ENCODE data around the gene TNK1. TPM values are rescaled to one million over a fixed set of nuclear protein-coding genes. Genes with fewer than 3 reads are reported as not detected.

The TNK1 gene
- total RNA-seq, 1 experiment from 2014 or later = 6.1 TPM

Other genes with a start within 250 kb of the TNK1 start
- 8.3 and 9.2 TPM in 2 replicates for gene ASGR1, start 201.7 kb upstream of the TNK1 start, total RNA-seq (2022)
- 0.98 and 1.8 TPM in 2 replicates for gene DLG4, start 161.3 kb upstream of the TNK1 start, total RNA-seq (2022)
- gene ACADVL, start 161.2 kb upstream of the TNK1 start, total RNA-seq (2022) = 133 and 164 TPM in 2 replicates
- gene DVL2, start 146.6 kb upstream of the TNK1 start, total RNA-seq (2022) = 38.3 and 41.3 TPM in 2 replicates
- 20.5 and 20.6 TPM in 2 replicates for gene PHF23, start 141.6 kb upstream of the TNK1 start, total RNA-seq (2022)
- 129 and 140 TPM in 2 replicates for gene GABARAP, start 138.6 kb upstream of the TNK1 start, total RNA-seq (2022)
- gene CTDNEP1, start 129.4 kb upstream of the TNK1 start, total RNA-seq (2022) = 68.6 and 71.1 TPM in 2 replicates
- gene ELP5, start 128.9 kb upstream of the TNK1 start, total RNA-seq (2022) = 43.2 and 43.3 TPM in 2 replicates
- 111 and 115 TPM in 2 replicates for gene CLDN7, start 118.6 kb upstream of the TNK1 start, total RNA-seq (2022)
- 0.35 and 0.88 TPM in 2 replicates for gene SLC2A4, start 99.4 kb upstream of the TNK1 start, total RNA-seq (2022)
- 21.1 and 27.6 TPM in 2 replicates for gene YBX2, start 86.5 kb upstream of the TNK1 start, total RNA-seq (2022)
- gene EIF5A, start 73.5 kb upstream of the TNK1 start, total RNA-seq (2022) = 345 and 388 TPM in 2 replicates
- gene GPS2, start 65.7 kb upstream of the TNK1 start, total RNA-seq (2022) = 36.0 and 39.2 TPM in 2 replicates
- gene NEURL4, start 51.8 kb upstream of the TNK1 start, total RNA-seq (2022) = 29.5 and 31.1 TPM in 2 replicates
- gene ACAP1, start 44.6 kb upstream of the TNK1 start, total RNA-seq (2022) = 1.6 TPM in 1 of 2 replicates, not detected in the other
- gene KCTD11, start 28.9 kb upstream of the TNK1 start, total RNA-seq (2022) = 5.1 and 5.4 TPM in 2 replicates
- not detected in 2 replicates for gene TMEM95, start 25.9 kb upstream of the TNK1 start, total RNA-seq (2022)
- gene PLSCR3, start 13.4 kb downstream of the TNK1 start, total RNA-seq (2022) = 12.7 and 14.5 TPM in 2 replicates
- gene TMEM256, start 23.0 kb downstream of the TNK1 start, total RNA-seq (2022) = 40.2 and 41.3 TPM in 2 replicates
- 12.6 and 16.1 TPM in 2 replicates for gene NLGN2, start 26.8 kb downstream of the TNK1 start, total RNA-seq (2022)
- 0.52 TPM in 1 of 2 replicates, not detected in the other for gene SPEM1, start 39.2 kb downstream of the TNK1 start, total RNA-seq (2022)
- not detected in 2 replicates for gene SPEM2, start 44.5 kb downstream of the TNK1 start, total RNA-seq (2022)
- gene SPEM3, start 47.8 kb downstream of the TNK1 start, total RNA-seq (2022) = not detected in 2 replicates
- 2.9 and 3.7 TPM in 2 replicates for gene TMEM102, start 54.3 kb downstream of the TNK1 start, total RNA-seq (2022)
- 0.91 and 1.3 TPM in 2 replicates for gene FGF11, start 58.4 kb downstream of the TNK1 start, total RNA-seq (2022)
- gene CHRNB1, start 64.0 kb downstream of the TNK1 start, total RNA-seq (2022) = 1.7 and 2.6 TPM in 2 replicates
- gene ZBTB4, start 98.5 kb downstream of the TNK1 start, total RNA-seq (2022) = 15.5 and 16.5 TPM in 2 replicates
- not detected in 2 replicates for gene SLC35G6, start 100.4 kb downstream of the TNK1 start, total RNA-seq (2022)
- gene POLR2A, start 103.3 kb downstream of the TNK1 start, total RNA-seq (2022) = 69.8 and 72.1 TPM in 2 replicates
- gene TNFSF12, start 168.0 kb downstream of the TNK1 start, total RNA-seq (2022) = not detected in 2 replicates
- gene TNFSF13, start 177.7 kb downstream of the TNK1 start, total RNA-seq (2022) = 0.20 TPM in 1 of 2 replicates, not detected in the other
- gene SENP3, start 180.8 kb downstream of the TNK1 start, total RNA-seq (2022) = 29.2 and 30.2 TPM in 2 replicates
- 1.1 and 1.6 TPM in 2 replicates for gene CD68, start 198.5 kb downstream of the TNK1 start, total RNA-seq (2022)
- gene MPDU1, start 202.8 kb downstream of the TNK1 start, total RNA-seq (2022) = 44.2 and 49.7 TPM in 2 replicates
- gene SOX15, start 209.0 kb downstream of the TNK1 start, total RNA-seq (2022) = 0.53 TPM in 1 of 2 replicates, not detected in the other
- 20.5 and 25.3 TPM in 2 replicates for gene FXR2, start 233.8 kb downstream of the TNK1 start, total RNA-seq (2022)
- 33.0 TPM in 2 replicates for gene SAT2, start 246.7 kb downstream of the TNK1 start, total RNA-seq (2022)
- gene SHBG, start 249.0 kb downstream of the TNK1 start, total RNA-seq (2022) = 0.93 and 1.2 TPM in 2 replicates

All from Caco-2 (cell line).